ENCODE measurements around the gene INAFM2. TPM values are rescaled to one million over a fixed set of nuclear protein-coding genes. Genes with fewer than 3 reads are reported as not detected.
A peak's percentile ranks its signal among the peaks of the same experiment; 100 is the strongest.

The INAFM2 gene
- total and polyA plus RNA-seq, 10 of the 15 experiments (the other 5 are each of a cell fraction or from before 2014, with no cell fraction given) = 0.75 to 8.1 (median 3.9) TPM

DNA sequence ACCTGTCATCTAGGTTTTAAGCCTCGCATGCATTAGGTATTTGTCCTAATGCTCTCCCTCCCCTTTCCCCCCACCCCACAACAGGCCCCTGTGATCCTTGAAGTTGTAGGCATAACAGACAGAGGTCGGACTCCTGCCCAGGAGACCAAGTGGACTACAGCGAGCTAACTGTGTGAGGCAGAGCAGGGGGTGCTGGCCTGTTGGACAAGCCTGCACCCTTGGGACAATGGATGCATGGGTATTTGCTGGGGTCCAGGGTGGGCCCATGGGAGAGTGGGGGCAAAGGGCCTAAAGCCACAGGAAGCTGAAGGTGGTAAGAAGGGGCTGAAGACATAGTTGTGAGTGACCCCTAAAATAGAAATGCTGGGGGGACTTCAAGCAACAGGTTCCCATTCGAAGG is 18.2 kb upstream of the INAFM2 start (continued):
- TF ChIP-seq SKIL (IDR thresholded peaks at IDR 0.05; ENCODE audit: low read depth, poor library complexity, severe bottlenecking) = no peak
- TF ChIP-seq ZNF274 (IDR thresholded peaks at IDR 0.05; ENCODE audit: insufficient read depth, insufficient read length) = no peak
- TF ChIP-seq ATF3 (IDR thresholded peaks at IDR 0.05; ENCODE audit: borderline replicate concordance, extremely low read depth, low read depth, low read length) = no peak
- no peak for TF ChIP-seq HDAC6 (IDR thresholded peaks at IDR 0.05; ENCODE audit: unreplicated experiment)
- no peak for TF ChIP-seq NR2C2 (IDR thresholded peaks at IDR 0.05; ENCODE audit: borderline replicate concordance, control insufficient read depth, insufficient read length, low read depth)
- TF ChIP-seq HDGF (IDR thresholded peaks at IDR 0.05) = no peak

GRCh38 chr15:40306371-40306770 is 17.1 kb upstream of the INAFM2 start:
- WGBS (ENCODE audit: insufficient coverage, insufficient replicate concordance, low lambda C conversion rate, missing lambda C conversion rate) = 41% methylated on average over 5 of the region's 5 CpGs
- no peak overlapping the region for H3K27ac ChIP-seq (ENCODE audit: control insufficient read depth, insufficient read depth)
- FAIRE-seq (no peak), DNase-seq (ENCODE audit: low read depth, low spot score) (no peak), ATAC-seq (no peak)
- no peaks in the 10 kb centered on the region for H3K79me2 ChIP-seq (ENCODE audit: control insufficient read depth, insufficient read depth, low read length)
- CTCF ChIA-PET = interaction anchor here (1.2 to 17.6 kb wide), 10 partner anchors 9 to 192 kb away, joined by 3 to 336 read pairs (median 8); partner anchors contain the start of genes CCDC9B and INAFM2
- intact Hi-C loops (cut with micrococcal nuclease; ENCODE audit: unreplicated experiment) = no loop called here
- SMC1A ChIA-PET (ENCODE audit: uncharacterized antibody, unreplicated experiment) = interaction anchor here (1.1 to 10.0 kb wide), 2 partner anchors 27 to 28 kb away, joined by 8 to 83 read pairs; no protein-coding TSS in a partner anchor
- H2AFZ ChIP-seq (ENCODE audit: control insufficient read depth, low read depth, low read length) = no peak overlapping the region
- H4K20me1 ChIP-seq (ENCODE audit: control insufficient read depth, insufficient read depth) = no peaks in the 10 kb centered on the region
- H3K4me3 ChIP-seq = peak overlapping the region; percentile 80
- H3K27me3 ChIP-seq (replicated peaks in 1 of 2; ENCODE audit: control insufficient read depth in 2 of 2, insufficient read depth in 2 of 2, low read length in 1 of 2) = 0 out of 4 replicates have a peak, but pooled peaks cover 0 to 1% of the 10 kb centered on the region in 2 experiments
- H3K36me3 ChIP-seq (ENCODE audit: control insufficient read depth in 2 of 2, insufficient read depth in 2 of 2, low read length in 1 of 2) = no peaks in the 10 kb centered on the region
- H3K4me1 ChIP-seq (ENCODE audit: control insufficient read depth, insufficient read depth, low read length) = peaks cover 12% of the 10 kb centered on the region
- peak overlapping the region; percentile 3 for H3K4me2 ChIP-seq (ENCODE audit: control insufficient read depth, insufficient read depth)
- peak overlapping the region; percentile 1; the same call in 1 of the 2 replicates for H3K9ac ChIP-seq (ENCODE audit: control insufficient read depth, insufficient read depth, low read length)
- POLR2A ChIA-PET = no interaction called here
- RAD21 ChIA-PET (ENCODE audit: unreplicated experiment) = interaction anchor here (1.3 to 6.8 kb wide), 2 partner anchors 28 to 32 kb away, joined by 4 to 87 read pairs; no protein-coding TSS in a partner anchor
- H3K9me3 ChIP-seq (replicated peaks; ENCODE audit: control insufficient read depth, insufficient read depth, low read length) = no peaks in the 10 kb centered on the region
- in situ Hi-C loops (cut with MboI) = loop anchor here (5.0 kb wide), 1 partner anchor 51 kb away; the partner anchor contains the start of gene DISP2
- BruUV-seq (replicated peaks) = no TSS peak
- TF ChIP-seq, protein P1, sequence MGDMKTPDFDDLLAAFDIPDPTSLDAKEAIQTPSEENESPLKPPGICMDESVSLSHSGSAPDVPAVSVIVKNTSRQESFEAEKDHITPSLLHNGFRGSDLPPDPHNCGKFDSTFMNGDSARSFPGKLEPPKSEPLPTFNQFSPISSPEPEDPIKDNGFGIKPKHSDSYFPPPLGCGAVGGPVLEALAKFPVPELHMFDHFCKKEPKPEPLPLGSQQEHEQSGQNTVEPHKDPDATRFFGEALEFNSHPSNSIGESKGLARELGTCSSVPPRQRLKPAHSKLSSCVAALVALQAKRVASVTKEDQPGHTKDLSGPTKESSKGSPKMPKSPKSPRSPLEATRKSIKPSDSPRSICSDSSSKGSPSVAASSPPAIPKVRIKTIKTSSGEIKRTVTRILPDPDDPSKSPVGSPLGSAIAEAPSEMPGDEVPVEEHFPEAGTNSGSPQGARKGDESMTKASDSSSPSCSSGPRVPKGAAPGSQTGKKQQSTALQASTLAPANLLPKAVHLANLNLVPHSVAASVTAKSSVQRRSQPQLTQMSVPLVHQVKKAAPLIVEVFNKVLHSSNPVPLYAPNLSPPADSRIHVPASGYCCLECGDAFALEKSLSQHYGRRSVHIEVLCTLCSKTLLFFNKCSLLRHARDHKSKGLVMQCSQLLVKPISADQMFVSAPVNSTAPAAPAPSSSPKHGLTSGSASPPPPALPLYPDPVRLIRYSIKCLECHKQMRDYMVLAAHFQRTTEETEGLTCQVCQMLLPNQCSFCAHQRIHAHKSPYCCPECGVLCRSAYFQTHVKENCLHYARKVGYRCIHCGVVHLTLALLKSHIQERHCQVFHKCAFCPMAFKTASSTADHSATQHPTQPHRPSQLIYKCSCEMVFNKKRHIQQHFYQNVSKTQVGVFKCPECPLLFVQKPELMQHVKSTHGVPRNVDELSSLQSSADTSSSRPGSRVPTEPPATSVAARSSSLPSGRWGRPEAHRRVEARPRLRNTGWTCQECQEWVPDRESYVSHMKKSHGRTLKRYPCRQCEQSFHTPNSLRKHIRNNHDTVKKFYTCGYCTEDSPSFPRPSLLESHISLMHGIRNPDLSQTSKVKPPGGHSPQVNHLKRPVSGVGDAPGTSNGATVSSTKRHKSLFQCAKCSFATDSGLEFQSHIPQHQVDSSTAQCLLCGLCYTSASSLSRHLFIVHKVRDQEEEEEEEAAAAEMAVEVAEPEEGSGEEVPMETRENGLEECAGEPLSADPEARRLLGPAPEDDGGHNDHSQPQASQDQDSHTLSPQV (IDR thresholded peaks at IDR 0.05) = no peak
- TF ChIP-seq, protein P2, sequence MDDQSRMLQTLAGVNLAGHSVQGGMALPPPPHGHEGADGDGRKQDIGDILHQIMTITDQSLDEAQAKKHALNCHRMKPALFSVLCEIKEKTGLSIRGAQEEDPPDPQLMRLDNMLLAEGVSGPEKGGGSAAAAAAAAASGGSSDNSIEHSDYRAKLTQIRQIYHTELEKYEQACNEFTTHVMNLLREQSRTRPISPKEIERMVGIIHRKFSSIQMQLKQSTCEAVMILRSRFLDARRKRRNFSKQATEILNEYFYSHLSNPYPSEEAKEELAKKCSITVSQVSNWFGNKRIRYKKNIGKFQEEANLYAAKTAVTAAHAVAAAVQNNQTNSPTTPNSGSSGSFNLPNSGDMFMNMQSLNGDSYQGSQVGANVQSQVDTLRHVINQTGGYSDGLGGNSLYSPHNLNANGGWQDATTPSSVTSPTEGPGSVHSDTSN (IDR thresholded peaks at IDR 0.05; ENCODE audit: insufficient replicate concordance, low read depth, low read length) = no peak
- TF ChIP-seq SPI1 (IDR thresholded peaks at IDR 0.05; ENCODE audit: borderline replicate concordance, insufficient read depth, low read depth, low read length) (peak; percentile 37; the same call in 1 of the 2 replicates), RFX5 (IDR thresholded peaks at IDR 0.05; ENCODE audit: low read depth, low read length) (no peak), ETV6 (conservative IDR thresholded peaks at IDR 0.05 in 1 of 2, IDR thresholded peaks at IDR 0.05 in 1 of 2; ENCODE audit: borderline replicate concordance in 1 of 2, low read depth in 1 of 2) (no peak), LARP7 (IDR thresholded peaks at IDR 0.05) (no peak)
